Skeletal muscle tissue (tissue), 4 donors: ENCODE results near the gene NCKIPSD. TPM values are rescaled to one million over a fixed set of nuclear protein-coding genes. Genes with fewer than 3 reads are reported as not detected.
A peak's percentile ranks its signal among the peaks of the same experiment; 100 is the strongest.

Experiments used
- H3K27ac ChIP-seq: one replicate; pipeline ENCODE4 v1.7.0; 2013; ENCODE audit warnings: mild to moderate bottlenecking, low read depth, low read length, inconsistent platforms
- H3K27me3 ChIP-seq, 3 donors: one replicate each; pipeline ENCODE4 v1.7.0; 2013; ENCODE audit warnings: low read length in 3 of 3; ENCODE audit not compliant: control insufficient read depth in 3 of 3, insufficient read depth in 3 of 3
- H3K36me3 ChIP-seq, 3 donors: one replicate each; pipeline ENCODE4 v1.7.0; 2013; ENCODE audit warnings: low read length in 3 of 3; ENCODE audit not compliant: control insufficient read depth in 3 of 3, insufficient read depth in 3 of 3
- H3K4me1 ChIP-seq, 3 donors: one replicate each; pipeline ENCODE4 v1.7.0; 2013; ENCODE audit warnings: low read length in 3 of 3, mild to moderate bottlenecking in 3 of 3; ENCODE audit not compliant: control insufficient read depth in 3 of 3, insufficient read depth in 3 of 3
- H3K4me3 ChIP-seq, 3 donors: one replicate each; pipeline ENCODE4 v1.7.0; 2013; ENCODE audit warnings: low read length in 3 of 3
- H3K9ac ChIP-seq, 3 donors: one replicate each; pipeline ENCODE4 v1.7.0; 2013; ENCODE audit warnings: low read length in 3 of 3, mild to moderate bottlenecking in 3 of 3, moderate library complexity in 2 of 3, low read depth in 1 of 3
- H3K9me3 ChIP-seq, 3 donors: one replicate each; pipeline ENCODE4 v1.7.0; 2013; ENCODE audit warnings: low read length in 3 of 3; ENCODE audit not compliant: control insufficient read depth in 3 of 3
- total RNA-seq: library from RNA; depleted of rRNA; stranded (reverse); fragments of >200 nt; gene quantifications from one replicate; pipeline ENCODE4 v1.2.3, GENCODE V29; 2014
- donor health status: Osteomylitis.

NCKIPSD gene
- total RNA-seq, 1 donor from 2014 or later, result 3.1 TPM

DNA sequence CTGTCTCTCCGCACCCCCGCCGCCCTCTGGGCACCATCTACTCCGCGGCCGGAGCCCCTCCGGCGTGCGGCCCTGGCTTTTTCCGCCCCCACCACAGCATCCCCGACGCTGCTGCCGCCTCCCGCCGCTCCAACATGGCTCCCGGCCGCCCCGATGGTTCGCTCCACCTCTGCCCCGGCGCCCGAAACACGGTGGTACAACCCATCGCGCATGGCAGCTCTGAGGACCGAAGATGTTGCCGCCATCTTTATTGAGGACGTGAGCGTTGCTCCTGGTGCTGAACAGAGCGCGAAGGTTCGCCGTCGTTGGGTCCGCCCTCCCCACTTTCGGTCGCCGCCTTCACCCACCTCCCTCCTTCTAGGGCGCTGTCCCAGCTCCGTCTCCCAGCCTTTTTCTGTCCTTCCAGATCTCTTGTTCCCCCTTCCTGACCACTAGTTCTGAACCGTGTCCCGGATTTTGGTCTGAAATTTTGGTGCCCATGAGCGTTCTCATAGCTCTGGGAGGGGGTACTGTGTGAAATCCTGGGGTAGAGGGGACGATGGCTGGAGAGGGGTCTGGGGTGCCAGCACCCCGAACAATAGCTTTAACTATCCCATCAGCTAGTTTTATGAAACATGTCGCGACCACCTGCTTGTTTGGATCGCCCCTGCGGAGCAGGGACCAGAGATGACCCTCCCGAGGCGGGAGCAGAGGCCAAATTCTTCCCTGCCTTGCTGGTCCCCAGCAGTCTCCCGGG lies 22.8 kb downstream of the NCKIPSD start, which contains the start of gene CELSR3:
CELSR3 (minus strand) TSS at position 134 of the 736 bp plus-strand sequence. CDS start 252 bp downstream, outside the sequence.
- H3K9me3 ChIP-seq, result no peaks in the 10 kb centered on the region
- peak within 1 kb of the TSS in 2 of 3 donors; percentile 6 to 33 for H3K9ac ChIP-seq
- H3K27me3 ChIP-seq, result peaks cover 39 to 64% (median 50%) of the 10 kb centered on the region in 3 donors
- H3K4me3 ChIP-seq, result peak within 1 kb of the TSS; percentile 38 to 69 (median 52)
- peaks cover 9 to 16% (median 16%) of the 10 kb centered on the region in 3 donors for H3K4me1 ChIP-seq
- no peaks in the 10 kb centered on the region for H3K36me3 ChIP-seq
- peak within 1 kb of the TSS; percentile 19 for H3K27ac ChIP-seq

DNA sequence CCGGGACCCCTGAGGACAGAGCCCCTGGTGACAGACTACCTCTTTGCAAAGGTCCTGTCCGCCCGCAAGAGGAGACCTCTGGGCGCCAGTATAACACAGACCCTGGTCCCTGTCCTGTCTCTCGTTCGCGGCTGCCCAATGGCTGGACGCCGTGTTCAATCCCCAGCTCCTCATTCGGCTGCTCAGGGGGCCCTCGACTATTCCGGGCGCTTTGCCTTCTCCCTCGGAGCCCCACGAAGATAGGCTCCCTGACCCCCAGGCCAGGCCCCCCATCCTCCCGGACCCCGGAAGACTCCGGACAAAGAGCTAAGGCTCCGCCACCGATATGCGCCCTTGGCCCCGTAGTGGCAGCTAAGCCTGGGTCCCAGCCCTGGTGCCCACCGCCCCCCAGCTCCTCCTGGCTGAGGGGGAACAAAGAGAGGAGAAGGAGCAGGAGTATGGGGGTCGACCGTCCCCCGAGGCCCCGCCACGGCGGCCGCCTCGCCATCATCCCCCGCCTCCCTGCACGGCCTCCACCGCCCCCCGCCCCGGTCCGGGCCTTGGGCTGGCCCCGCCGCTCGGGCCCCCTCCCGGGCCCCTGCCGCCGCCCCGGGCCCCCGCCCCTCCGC lies 23.5 kb downstream of the NCKIPSD start:
- Histone ChIP-seq H3K27ac (no peak overlapping the region), H3K9ac (no peak overlapping the region), H3K27me3 (peaks cover 39 to 70% (median 53%) of the 10 kb centered on the region in 3 donors), H3K4me3 (no peak overlapping the region), H3K4me1 (peaks cover 9 to 16% (median 16%) of the 10 kb centered on the region in 3 donors), H3K9me3 (no peaks in the 10 kb centered on the region), H3K36me3 (no peaks in the 10 kb centered on the region)

DNA sequence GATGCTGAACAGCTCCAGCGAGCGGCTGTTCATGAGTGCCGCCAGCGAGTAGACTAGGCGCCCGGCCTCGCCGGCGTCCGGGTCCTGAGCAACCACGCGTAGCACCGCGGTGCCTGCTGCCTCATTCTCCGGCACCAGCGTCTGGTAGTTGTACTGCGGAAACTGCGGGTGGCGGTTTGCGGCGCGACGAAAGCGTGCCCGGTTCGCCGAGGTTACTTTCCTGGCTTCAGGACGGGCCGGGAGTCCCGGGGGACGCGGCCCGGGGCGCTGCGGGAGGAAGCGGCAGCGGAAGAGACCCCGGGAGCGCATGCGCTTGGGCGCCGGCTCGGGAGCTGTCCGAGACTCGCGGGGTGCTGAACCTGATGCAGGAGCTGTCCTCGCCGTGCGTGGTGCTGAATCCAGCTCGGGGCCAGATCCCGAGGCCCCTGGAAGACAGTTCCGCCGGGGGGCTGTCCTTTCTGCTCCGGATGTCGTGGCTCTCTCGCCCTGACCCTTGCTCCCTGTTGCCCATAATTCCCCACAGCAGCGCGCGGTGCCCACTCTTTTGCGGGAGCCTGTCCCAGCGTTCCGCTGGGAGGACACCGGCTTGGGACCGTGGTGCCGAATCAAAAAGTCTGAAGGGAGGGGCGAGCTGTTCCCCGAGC lies 24.1 kb downstream of the NCKIPSD start:
- Histone ChIP-seq H3K27me3 (peaks cover 39 to 72% (median 53%) of the 10 kb centered on the region in 3 donors), H3K9ac (no peak overlapping the region), H3K4me3 (peak overlapping the region in 1 of 3 donors; percentile 35), H3K9me3 (no peaks in the 10 kb centered on the region), H3K27ac (no peak overlapping the region), H3K36me3 (no peaks in the 10 kb centered on the region), H3K4me1 (peaks cover 11 to 19% (median 18%) of the 10 kb centered on the region in 3 donors)

DNA sequence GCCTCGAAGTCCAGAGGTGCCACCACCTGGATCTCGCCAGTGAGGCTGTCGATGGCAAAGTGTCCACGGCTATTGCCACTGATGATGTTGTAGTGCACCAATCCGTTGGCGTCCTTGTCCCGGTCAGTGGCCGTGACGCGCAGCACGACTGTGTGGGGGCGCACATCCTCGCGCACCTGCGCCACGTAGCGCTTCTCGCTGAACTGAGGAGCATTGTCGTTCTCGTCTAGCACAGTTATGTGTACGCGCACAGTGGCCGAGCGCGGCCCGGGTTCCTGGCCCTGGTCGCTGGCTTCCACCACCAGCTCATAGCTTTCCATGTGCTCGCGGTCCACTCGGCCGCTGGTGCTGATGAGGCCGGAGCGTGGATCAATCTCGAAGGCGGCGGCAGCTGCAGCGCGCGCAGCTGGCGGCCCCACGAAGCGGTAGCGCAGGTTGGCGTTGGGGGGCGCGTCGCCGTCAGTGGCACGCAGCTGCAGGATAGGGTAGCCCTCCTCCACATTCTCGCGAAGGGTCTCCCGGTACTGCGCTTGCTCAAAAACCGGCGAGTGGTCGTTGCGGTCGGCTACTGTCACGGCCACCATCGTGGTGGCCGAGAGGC lies 24.8 kb downstream of the NCKIPSD start:
- Histone ChIP-seq H3K9me3 (no peaks in the 10 kb centered on the region), H3K27me3 (peaks cover 39 to 72% (median 53%) of the 10 kb centered on the region in 3 donors), H3K36me3 (no peaks in the 10 kb centered on the region), H3K9ac (no peak overlapping the region), H3K27ac (no peak overlapping the region), H3K4me1 (peaks cover 12 to 25% (median 22%) of the 10 kb centered on the region in 3 donors), H3K4me3 (no peak overlapping the region)

DNA sequence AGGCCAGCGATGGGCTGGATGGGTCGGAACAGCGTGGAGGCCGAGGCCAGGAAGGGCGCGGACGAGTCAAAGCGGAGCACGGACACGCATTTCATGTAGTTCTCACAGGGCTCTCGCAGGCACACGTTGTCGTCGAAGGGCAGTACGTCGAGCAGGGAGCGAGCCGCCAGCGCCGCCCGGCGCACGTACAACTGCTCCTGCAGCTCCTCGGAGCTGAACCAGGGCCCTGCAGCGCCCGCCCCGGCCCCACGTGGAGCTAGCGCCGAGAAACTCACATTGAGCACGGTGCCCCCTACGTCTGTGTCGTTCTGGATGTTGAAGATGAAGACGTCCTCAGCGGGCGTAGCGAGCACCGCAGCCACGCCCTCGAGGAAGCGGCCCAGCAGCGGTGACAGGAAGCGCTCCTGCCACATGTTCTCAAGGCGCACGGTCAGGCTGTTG lies 28.9 kb downstream of the NCKIPSD start:
- Histone ChIP-seq H3K9me3 (no peaks in the 10 kb centered on the region), H3K27me3 (peaks cover 21 to 46% (median 35%) of the 10 kb centered on the region in 3 donors), H3K4me1 (peaks cover 9 to 19% (median 11%) of the 10 kb centered on the region in 3 donors), H3K4me3 (peak overlapping the region; percentile 43 to 69 (median 67)), H3K27ac (no peak overlapping the region), H3K36me3 (no peaks in the 10 kb centered on the region), H3K9ac (peak overlapping the region in 2 of 3 donors; percentile 45 to 60)

DNA sequence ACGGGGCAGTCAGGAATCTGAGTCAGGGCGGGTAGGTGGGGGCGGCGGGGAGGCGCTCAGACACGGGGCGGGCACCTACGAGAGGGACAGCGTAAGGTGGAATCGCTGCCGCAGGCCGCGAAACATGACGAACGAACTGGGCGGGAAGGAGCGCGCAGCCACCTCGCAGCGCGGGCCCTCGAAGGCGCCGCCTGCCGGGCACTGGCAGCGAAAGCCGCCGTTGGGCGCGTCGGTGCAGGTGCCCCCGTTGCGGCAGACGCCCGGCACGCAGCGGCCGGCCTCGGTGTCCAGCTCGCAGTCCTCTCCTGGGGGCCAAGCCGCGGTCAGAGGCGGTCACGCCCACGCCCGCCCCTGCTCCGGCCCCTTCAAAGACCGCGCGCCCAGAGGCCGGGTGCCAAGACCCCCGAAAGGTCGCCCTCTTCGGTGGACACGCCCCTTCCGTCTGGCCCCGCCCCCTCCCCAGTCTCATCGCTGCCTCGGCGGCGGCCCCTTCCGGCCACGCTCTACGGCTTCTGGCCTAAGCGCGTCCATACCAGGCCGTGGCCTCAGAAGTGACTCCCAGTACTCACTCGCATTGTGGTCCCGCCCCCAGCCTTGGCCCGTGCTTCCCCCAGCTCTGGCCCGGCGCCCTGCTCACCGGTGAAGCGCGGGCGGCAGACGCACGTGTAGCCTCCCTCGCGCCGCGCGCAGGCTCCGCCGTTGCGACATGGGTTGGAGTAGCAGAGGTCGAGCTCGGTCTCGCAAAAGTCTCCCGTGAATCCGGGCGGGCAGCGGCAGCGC lies 29.5 kb downstream of the NCKIPSD start:
- H3K4me3 ChIP-seq, result peak overlapping the region; percentile 43 to 69 (median 67)
- H3K9ac ChIP-seq, result peak overlapping the region in 2 of 3 donors; percentile 45 to 60
- H3K4me1 ChIP-seq, result peaks cover 5 to 15% (median 8%) of the 10 kb centered on the region in 3 donors
- peaks cover 21 to 42% (median 34%) of the 10 kb centered on the region in 3 donors for H3K27me3 ChIP-seq
- H3K27ac ChIP-seq, result no peak overlapping the region
- no peaks in the 10 kb centered on the region for H3K9me3 ChIP-seq
- no peaks in the 10 kb centered on the region for H3K36me3 ChIP-seq

DNA sequence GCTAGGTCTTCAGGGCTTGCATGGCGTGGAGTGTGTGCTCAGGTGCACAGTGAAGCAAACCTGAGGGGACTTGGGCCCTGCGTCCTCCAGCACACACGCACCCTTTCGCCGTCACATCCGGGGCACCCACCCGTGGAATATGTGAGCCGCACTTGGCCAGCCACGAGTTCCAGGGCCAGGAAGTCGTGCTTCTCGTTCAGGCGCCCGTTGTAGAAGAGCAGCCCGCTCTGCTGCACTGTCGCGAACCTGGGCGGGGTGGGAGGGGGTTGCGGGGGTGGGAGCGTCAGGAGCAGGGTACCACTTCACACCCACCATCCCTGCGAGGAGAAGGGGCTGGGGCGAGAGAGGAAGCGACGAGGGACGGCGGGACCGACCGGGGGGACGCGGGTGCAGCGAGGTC lies 30.1 kb downstream of the NCKIPSD start:
- Histone ChIP-seq H3K4me1 (peaks cover 3 to 20% (median 6%) of the 10 kb centered on the region in 3 donors), H3K9me3 (no peaks in the 10 kb centered on the region), H3K4me3 (peak overlapping the region in 2 of 3 donors; percentile 22 to 67), H3K36me3 (no peaks in the 10 kb centered on the region), H3K27me3 (peaks cover 15 to 35% (median 30%) of the 10 kb centered on the region in 3 donors), H3K27ac (no peak overlapping the region), H3K9ac (no peak overlapping the region)

DNA sequence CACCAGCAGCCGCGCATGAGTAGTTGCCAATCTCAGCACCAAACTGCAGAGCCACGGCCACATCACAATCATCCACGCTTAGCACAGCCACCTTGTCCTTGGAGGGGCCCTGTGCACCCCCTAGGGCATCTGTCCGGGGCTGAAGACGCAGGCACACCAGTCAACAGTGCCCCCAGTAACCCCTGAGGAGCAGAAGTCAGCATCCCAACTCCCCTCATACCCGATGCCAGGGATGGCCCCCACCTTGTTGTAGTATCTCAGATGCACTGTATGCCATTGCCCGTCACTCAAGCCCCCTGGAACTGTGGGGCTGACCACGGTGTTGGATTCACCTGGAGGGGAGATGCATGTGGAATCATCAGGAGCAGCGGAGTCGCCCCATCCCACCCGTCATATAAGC lies 30.7 kb downstream of the NCKIPSD start:
- no peak overlapping the region for H3K4me3 ChIP-seq
- peaks cover 3 to 21% (median 6%) of the 10 kb centered on the region in 3 donors for H3K4me1 ChIP-seq
- H3K9ac ChIP-seq, result no peak overlapping the region
- H3K27ac ChIP-seq, result no peak overlapping the region
- H3K27me3 ChIP-seq, result peaks cover 10 to 30% (median 25%) of the 10 kb centered on the region in 3 donors
- no peaks in the 10 kb centered on the region for H3K36me3 ChIP-seq
- H3K9me3 ChIP-seq, result no peaks in the 10 kb centered on the region
